ENCODE measurements around the gene PRKCH.
A peak's percentile ranks its signal among the peaks of the same experiment; 100 is the strongest.

GRCh38 chr14:61567838-61568571, 246.6 kb downstream of the PRKCH start:
- TF ChIP-seq CTCF (IDR thresholded peaks at IDR 0.05; ENCODE audit: low read depth, low read length) = no peak
- TF ChIP-seq POLR2A (IDR thresholded peaks at IDR 0.05; ENCODE audit: extremely low read depth, insufficient read length) = no peak
- no peak; the same call in 1 of the 2 replicates for TF ChIP-seq MAX (IDR thresholded peaks at IDR 0.05; ENCODE audit: low read depth, low read length)
- 0 out of 2 replicates have a peak, but pooled peaks have one; percentile 29 for TF ChIP-seq MYC (IDR thresholded peaks at IDR 0.05; ENCODE audit: low read depth, low read length)

All from NB4 (cell line).